H1 (cell line): Measurements from ENCODE around the gene ABCA13. TPM values are rescaled to one million over a fixed set of nuclear protein-coding genes. Genes with fewer than 3 reads are reported as not detected.

Experiments
- CTCF ChIA-PET: fragments of 300-600 bp; sonication (Branson Sonifier 250); formaldehyde crosslinking; loops from one replicate; lab custom pipeline; 2021; ENCODE audit not compliant: partially characterized antibody; lab: Charles Lee
- POLR2A ChIA-PET: fragments of 300-600 bp; sonication (Branson Sonifier 250); formaldehyde crosslinking; loops from one replicate; lab custom pipeline; 2021; ENCODE audit warnings: inconsistent platforms; ENCODE audit not compliant: partially characterized antibody; lab: Charles Lee
- DNase-seq, 2 experiments: peaks; one replicate each; pipeline versions ENCODE4 v3.0.0 to v3.0.0-alpha.2; 2010 to 2022; ENCODE audit warnings: low spot score in 2 of 2, low read depth in 1 of 2, mixed read lengths in 1 of 2
- FAIRE-seq: peaks from 2 replicates; lab custom pipeline; 2011; peaks lifted over from hg19 to GRCh38; lab: Jason Lieb, UNC
- H2AFZ ChIP-seq: 2 replicates; pipeline ENCODE4 v1.8.1; 2012; ENCODE audit warnings: low read length, inconsistent platforms
- H2AK5ac ChIP-seq: 2 replicates; pipeline ENCODE4 v1.6.1; 2013; ENCODE audit warnings: low read depth, low read length
- H2BK120ac ChIP-seq: replicated peaks from 2 replicates; pipeline ENCODE3; 2013; ENCODE audit warnings: low read depth, low read length, inconsistent platforms
- H2BK12ac ChIP-seq: 2 replicates; pipeline ENCODE4 v1.6.1; 2013; ENCODE audit warnings: low read depth, low read length
- H2BK15ac ChIP-seq: 2 replicates; pipeline ENCODE4 v1.6.1; 2013; ENCODE audit warnings: low read length
- H2BK20ac ChIP-seq: 2 replicates; pipeline ENCODE4 v1.6.1; 2013; ENCODE audit warnings: low read length
- H2BK5ac ChIP-seq: 2 replicates; pipeline ENCODE4 v1.6.1; 2013; ENCODE audit warnings: low read depth, low read length
- H3K14ac ChIP-seq: 2 replicates; pipeline ENCODE4 v1.6.1; 2013; ENCODE audit warnings: inconsistent platforms; ENCODE audit not compliant: insufficient read length
- H3K18ac ChIP-seq: 2 replicates; pipeline ENCODE4 v1.6.1; 2013; ENCODE audit warnings: low read length; ENCODE audit errors: extremely low read depth
- H3K23ac ChIP-seq: 2 replicates; pipeline ENCODE4 v1.6.1; 2013; ENCODE audit warnings: inconsistent platforms; ENCODE audit not compliant: insufficient read length
- H3K23me2 ChIP-seq: 2 replicates; pipeline ENCODE4 v1.6.1; 2013; ENCODE audit warnings: low read depth, low read length
- H3K27ac ChIP-seq: 2 replicates; pipeline ENCODE4 v1.6.1; 2011; ENCODE audit warnings: low read depth, low read length, inconsistent platforms
- H3K27me3 ChIP-seq, 4 experiments: replicated peaks in 1 of 4; 1 replicate in 1 of 4; 2 replicates in 3 of 4; pipeline versions ENCODE4 v1.6.1 to v1.8.1; 2011 to 2013; ENCODE audit warnings: low read length in 3 of 4, mild to moderate bottlenecking in 3 of 4, inconsistent platforms in 2 of 4, mixed read lengths in 2 of 4, moderate library complexity in 1 of 4; ENCODE audit not compliant: control insufficient read depth in 3 of 4, insufficient read depth in 3 of 4; ENCODE audit errors: extremely low read depth in 1 of 4
- H3K36me3 ChIP-seq, 4 experiments: 2 replicates each; pipeline versions ENCODE4 v1.6.1 to v1.8.1; 2011 to 2013; ENCODE audit warnings: mild to moderate bottlenecking in 4 of 4, low read length in 3 of 4, moderate library complexity in 2 of 4, control low read depth in 1 of 4, inconsistent platforms in 1 of 4; ENCODE audit not compliant: insufficient read depth in 4 of 4, control insufficient read depth in 2 of 4
- H3K4ac ChIP-seq: replicated peaks from 2 replicates; pipeline ENCODE3; 2013; ENCODE audit warnings: low read length, low read depth, mixed read lengths, inconsistent platforms; ENCODE audit not compliant: insufficient read length
- H3K4me1 ChIP-seq, 4 experiments: replicated peaks in 1 of 4; 1 replicate in 1 of 4; 2 replicates in 3 of 4; pipeline versions ENCODE4 v1.6.1 to v1.8.1; 2011 to 2013; ENCODE audit warnings: low read length in 3 of 4, inconsistent platforms in 2 of 4, mixed read lengths in 1 of 4; ENCODE audit not compliant: insufficient read depth in 4 of 4, control insufficient read depth in 3 of 4
- H3K4me2 ChIP-seq, 2 experiments: 2 replicates each; pipeline versions ENCODE4 v1.6.1 to v1.8.1; 2011 to 2013; ENCODE audit warnings: low read depth in 2 of 2, low read length in 2 of 2, control low read depth in 1 of 2, inconsistent platforms in 1 of 2, mild to moderate bottlenecking in 1 of 2; ENCODE audit not compliant: insufficient read depth in 1 of 2
- H3K4me3 ChIP-seq, 4 experiments: fragments of 200-600, 300-600 bp in 1 of 4; sonication (generic), shearing (Covaris generic), sonication (Bioruptor Twin) in 1 of 4; 2 replicates each; pipeline versions ENCODE4 v1.5.1 to v1.8.1; 2011 to 2016; ENCODE audit warnings: low read length in 4 of 4, low read depth in 3 of 4, control low read depth in 2 of 4, inconsistent platforms in 2 of 4, mild to moderate bottlenecking in 2 of 4, mixed read lengths in 1 of 4, moderate library complexity in 1 of 4; ENCODE audit not compliant: insufficient read depth in 2 of 4; ENCODE audit errors: extremely low read depth in 1 of 4
- H3K56ac ChIP-seq: replicated peaks from 2 replicates; pipeline ENCODE3; 2013; ENCODE audit warnings: low read depth, mild to moderate bottlenecking, mixed read lengths, low read length, inconsistent platforms; ENCODE audit not compliant: insufficient read length
- H3K79me1 ChIP-seq: 2 replicates; pipeline ENCODE4 v1.6.1; 2013; ENCODE audit warnings: low read depth, low read length, control low read depth
- H3K79me2 ChIP-seq, 2 experiments: 2 replicates each; pipeline versions ENCODE4 v1.6.1 to v1.8.1; 2012 to 2013; ENCODE audit warnings: low read length in 2 of 2, mild to moderate bottlenecking in 2 of 2, inconsistent platforms in 1 of 2; ENCODE audit not compliant: insufficient read depth in 2 of 2, control insufficient read depth in 1 of 2
- H3K9ac ChIP-seq, 4 experiments: replicated peaks in 1 of 4; 1 replicate in 1 of 4; 2 replicates in 3 of 4; pipeline versions ENCODE4 v1.6.1 to v1.8.1; 2011 to 2013; ENCODE audit warnings: low read depth in 3 of 4, low read length in 3 of 4, control low read depth in 2 of 4, mild to moderate bottlenecking in 2 of 4, moderate library complexity in 2 of 4, inconsistent platforms in 1 of 4; ENCODE audit errors: extremely low read depth in 1 of 4
- H3K9me3 ChIP-seq, 2 experiments: 2 replicates each; pipeline versions ENCODE4 v1.6.1 to v1.8.1; 2012 to 2013; ENCODE audit warnings: mild to moderate bottlenecking in 2 of 2, moderate library complexity in 2 of 2, control low read depth in 1 of 2, inconsistent platforms in 1 of 2, low read depth in 1 of 2, low read length in 1 of 2, mixed read lengths in 1 of 2; ENCODE audit not compliant: insufficient read depth in 2 of 2
- H4K20me1 ChIP-seq, 2 experiments: replicated peaks in 1 of 2; 2 replicates each; pipeline versions ENCODE3 to v1.8.1; 2011 to 2013; ENCODE audit warnings: inconsistent platforms in 2 of 2, low read length in 2 of 2, mild to moderate bottlenecking in 1 of 2; ENCODE audit not compliant: insufficient read depth in 2 of 2, control insufficient read depth in 1 of 2
- H4K5ac ChIP-seq: 2 replicates; pipeline ENCODE4 v1.6.1; 2013; ENCODE audit warnings: low read length, low read depth, mixed read lengths, inconsistent platforms; ENCODE audit not compliant: insufficient read length
- H4K8ac ChIP-seq: 2 replicates; pipeline ENCODE4 v1.8.0; 2013; ENCODE audit warnings: mild to moderate bottlenecking, moderate library complexity, low read length, inconsistent platforms; ENCODE audit not compliant: insufficient read depth; ENCODE audit errors: extremely low read depth
- H4K91ac ChIP-seq: replicated peaks from 2 replicates; pipeline ENCODE3; 2013; ENCODE audit warnings: low read length, mixed read lengths, inconsistent platforms; ENCODE audit not compliant: insufficient read length
- BCL11A ChIP-seq, 2 experiments: IDR thresholded peaks; one replicate each; pipeline ENCODE4 v1.6.1; 2011; ENCODE audit warnings: low read depth in 2 of 2, low read length in 2 of 2, mild to moderate bottlenecking in 2 of 2
- CTCF ChIP-seq, 3 experiments: IDR thresholded peaks; 1 replicate in 2 of 3; 2 replicates in 1 of 3; pipeline versions ENCODE4 v1.5.1 to v1.6.1; 2011; ENCODE audit warnings: low read length in 3 of 3, mild to moderate bottlenecking in 3 of 3, inconsistent platforms in 2 of 3, low read depth in 1 of 3, moderate library complexity in 1 of 3; ENCODE audit not compliant: insufficient read depth in 1 of 3; ENCODE audit errors: control extremely low read depth in 1 of 3
- FOSL1 ChIP-seq: IDR thresholded peaks from 2 replicates; pipeline ENCODE4 v1.6.1; 2011; ENCODE audit warnings: mild to moderate bottlenecking, low read depth, low read length, moderate library complexity; ENCODE audit not compliant: insufficient read depth
- GABPA ChIP-seq: IDR thresholded peaks from 2 replicates; pipeline ENCODE4 v1.6.1; 2011; ENCODE audit warnings: mild to moderate bottlenecking, low read length, moderate library complexity, borderline replicate concordance; ENCODE audit not compliant: insufficient read depth
- MAFK ChIP-seq: IDR thresholded peaks from 2 replicates; pipeline ENCODE4 v1.6.1; 2012; ENCODE audit warnings: low read depth, mild to moderate bottlenecking, improper control_type of control experiment, low read length
- NANOG ChIP-seq: IDR thresholded peaks from 2 replicates; pipeline ENCODE4 v1.6.1; 2011; ENCODE audit warnings: low read length, low read depth, mild to moderate bottlenecking, inconsistent platforms; ENCODE audit not compliant: insufficient read depth, poor library complexity, severe bottlenecking
- PHF8 ChIP-seq: fragments of 200-600 bp; sonication (generic); conservative IDR thresholded peaks from 2 replicates; pipeline ENCODE4 v1.7.1; 2012; ENCODE audit warnings: low read depth, mild to moderate bottlenecking, inconsistent platforms, low read length, moderate library complexity
- RAD21 ChIP-seq, 2 experiments: IDR thresholded peaks in 1 of 2; conservative IDR thresholded peaks in 1 of 2; 2 replicates each; pipeline ENCODE4 v1.6.1; 2011; ENCODE audit warnings: low read depth in 2 of 2, low read length in 2 of 2, improper control_type of control experiment in 1 of 2, inconsistent platforms in 1 of 2, mild to moderate bottlenecking in 1 of 2, moderate library complexity in 1 of 2
- RBBP5 ChIP-seq: IDR thresholded peaks from 2 replicates; pipeline ENCODE4 v1.7.1; 2012; ENCODE audit warnings: low read depth, mild to moderate bottlenecking, inconsistent platforms, low read length, moderate library complexity, borderline replicate concordance
- SIX5 ChIP-seq: IDR thresholded peaks from 2 replicates; pipeline ENCODE4 v1.6.1; 2011; ENCODE audit warnings: mild to moderate bottlenecking, low read depth, low read length
- YY1 ChIP-seq: IDR thresholded peaks from 2 replicates; pipeline ENCODE4 v1.6.1; 2011; ENCODE audit warnings: low read depth, mild to moderate bottlenecking, low read length
- WGBS, 2 experiments: shearing (Covaris generic) in 1 of 2; methylation state at CpG; one replicate each; pipeline versions ENCODE4 v1.1.6 to v1.1.7; 2013 to 2015; ENCODE audit warnings: low lambda C conversion rate in 2 of 2, mixed read lengths in 2 of 2, inconsistent platforms in 1 of 2, low coverage in 1 of 2, missing lambda C conversion rate in 1 of 2; ENCODE audit not compliant: insufficient replicate concordance in 2 of 2, insufficient coverage in 1 of 2, insufficient read length in 1 of 2; ENCODE audit errors: extremely low coverage in 1 of 2, missing lambda C conversion rate in 1 of 2; 5-methylcytosine and 5-hydroxymethylcytosine counted together
- polyA plus RNA-seq, 7 experiments: library from polyadenylated mRNA; depleted of rRNA in 3 of 7; stranded (reverse) in 5 of 7; unstranded in 2 of 7; fragments of >200 nt in 5 of 7; fragments of 200-250 nt in 2 of 7; gene quantifications; 1 replicate in 5 of 7; 2 replicates in 1 of 7; 4 replicates in 1 of 7; pipeline versions ENCODE4 v1.2.1 to v1.2.3, GENCODE V29; 2011 to 2013; ENCODE audit warnings: missing spikeins in 2 of 7, mixed read lengths in 2 of 7
- total RNA-seq: library from RNA; stranded (reverse); fragmentation: NEBNext Ultra II Directional; extraction: Animal tissue kit (Norgen Biotek cat#: 25700); gene quantifications from 2 replicates; pipeline ENCODE4 v1.2.1, GENCODE V29; 2021

ABCA13 gene
- total and polyA plus RNA-seq, 2 of the 8 experiments (the other 6 are each of a cell fraction or from before 2014, with no cell fraction given) = 0.07 to 0.09 TPM

- WGBS, 2 experiments = 92% methylated on average over 1 of the region's 1 CpG; no CpG with 5 or more reads in 1 of the 2 experiments
- Histone ChIP-seq H3K36me3 (no peaks in the 10 kb centered on the region), H3K4me2 (no peak overlapping the region), H4K8ac (no peak overlapping the region), H3K56ac (no peak overlapping the region), H2AK5ac (no peak overlapping the region), H2AFZ (no peak overlapping the region), H3K14ac (no peak overlapping the region), H3K27ac (no peak overlapping the region), H4K5ac (no peak overlapping the region), H4K20me1 (no peaks in the 10 kb centered on the region), H3K27me3 (no peaks in the 10 kb centered on the region), H3K79me1 (no peaks in the 10 kb centered on the region), H3K23ac (no peak overlapping the region), H3K4me3 (no peak overlapping the region), H2BK120ac (no peak overlapping the region), H2BK5ac (no peak overlapping the region), H3K4ac (no peak overlapping the region), H3K79me2 (no peaks in the 10 kb centered on the region), H3K9me3 (no peaks in the 10 kb centered on the region; a peak in 1 of 4 replicates), H4K91ac (no peak overlapping the region), H3K9ac (no peak overlapping the region), H3K18ac (no peak overlapping the region), H2BK20ac (no peak overlapping the region), H3K23me2 (no peaks in the 10 kb centered on the region), H2BK15ac (no peak overlapping the region), H2BK12ac (no peak overlapping the region), H3K4me1 (no peaks in the 10 kb centered on the region)
- ChIA-PET POLR2A (no interaction called here), CTCF (interaction anchor here (0.9 to 2.6 kb wide), 2 partner anchors 10 to 16 kb away, joined by 3 to 8 read pairs; no protein-coding TSS in a partner anchor)
- DNase-seq (no peak), FAIRE-seq (no peak)
- no peak for TF ChIP-seq BCL11A (IDR thresholded peaks at IDR 0.05; ENCODE audit: low read depth in 2 of 2, low read length in 2 of 2)
- TF ChIP-seq FOSL1 = no peak
- TF ChIP-seq NANOG = no peak
- TF ChIP-seq RBBP5 = no peak
- no peak for TF ChIP-seq SIX5
- TF ChIP-seq MAFK = no peak
- TF ChIP-seq YY1 = no peak
- TF ChIP-seq GABPA = no peak
- TF ChIP-seq CTCF (IDR thresholded peaks at IDR 0.05; ENCODE audit: control extremely low read depth in 1 of 3, insufficient read depth in 1 of 3, low read depth in 1 of 3, low read length in 3 of 3) = no peak
- TF ChIP-seq PHF8 = no peak
- TF ChIP-seq RAD21 (IDR thresholded peaks at IDR 0.05 in 1 of 2, conservative IDR thresholded peaks at IDR 0.05 in 1 of 2; ENCODE audit: low read depth in 2 of 2, low read length in 2 of 2) = no peak
Observed at GRCh38 chr7:48289656-48290055, 118.4 kb downstream of the ABCA13 start.
